Natural killer cell treated with Interleukin-12 subunit alpha and Interleukin-12 subunit beta and Interleukin-15 and Interleukin-18, amount 100 ng/mL, for 72 hours (primary cell): ENCODE results near the gene NRIP3. TPM values are rescaled to one million over a fixed set of nuclear protein-coding genes. Genes with fewer than 3 reads are reported as not detected.
"Not testable (repeated sequence)": the region's sequence is repeated elsewhere in the genome, so short reads cannot be mapped to it uniquely, and the experiment has no call there.

Source experiments
- ATAC-seq, 2 donors: fragments of 150-1000 bp; cut with Tn5 transposase in 1 of 2; sonication (Bioruptor Pico), chemical (Tn5 transposase) in 1 of 2; 2 replicates each; pipeline ENCODE4 v1.10.0; 2021
- DNase-seq: peaks from one replicate; pipeline ENCODE4 v3.0.0; 2022; ENCODE audit warnings: low spot score
- H3K27ac Mint-ChIP-seq, 2 donors: 1 replicate in 1 of 2; 2 replicates in 1 of 2; pipeline ENCODE4 v1.8.0; 2022; ENCODE audit warnings: mixed read lengths in 2 of 2, mild to moderate bottlenecking in 1 of 2, moderate library complexity in 1 of 2
- H3K27me3 Mint-ChIP-seq, 2 donors: 1 replicate in 1 of 2; 2 replicates in 1 of 2; pipeline ENCODE4 v1.8.0; 2022; ENCODE audit warnings: mixed read lengths in 2 of 2
- H3K36me3 Mint-ChIP-seq: one replicate; pipeline ENCODE4 v1.8.0; 2022; ENCODE audit warnings: mixed read lengths
- H3K4me1 Mint-ChIP-seq, 2 donors: 1 replicate in 1 of 2; 2 replicates in 1 of 2; pipeline ENCODE4 v1.8.0; 2022; ENCODE audit warnings: low read depth in 2 of 2, mixed read lengths in 2 of 2, mild to moderate bottlenecking in 1 of 2
- H3K4me3 Mint-ChIP-seq: one replicate; pipeline ENCODE4 v1.8.0; 2022; ENCODE audit warnings: mixed read lengths
- H3K9me3 Mint-ChIP-seq: 2 replicates; pipeline ENCODE4 v1.8.0; 2022; ENCODE audit warnings: mixed read lengths
- total RNA-seq, 2 donors: library from RNA; stranded (reverse); gene quantifications; one replicate each; pipeline ENCODE4 v1.2.3, GENCODE V29; 2022

Gene NRIP3
- total RNA-seq, 2 donors from 2014 or later = 1.7 to 2.7 TPM

DNA sequence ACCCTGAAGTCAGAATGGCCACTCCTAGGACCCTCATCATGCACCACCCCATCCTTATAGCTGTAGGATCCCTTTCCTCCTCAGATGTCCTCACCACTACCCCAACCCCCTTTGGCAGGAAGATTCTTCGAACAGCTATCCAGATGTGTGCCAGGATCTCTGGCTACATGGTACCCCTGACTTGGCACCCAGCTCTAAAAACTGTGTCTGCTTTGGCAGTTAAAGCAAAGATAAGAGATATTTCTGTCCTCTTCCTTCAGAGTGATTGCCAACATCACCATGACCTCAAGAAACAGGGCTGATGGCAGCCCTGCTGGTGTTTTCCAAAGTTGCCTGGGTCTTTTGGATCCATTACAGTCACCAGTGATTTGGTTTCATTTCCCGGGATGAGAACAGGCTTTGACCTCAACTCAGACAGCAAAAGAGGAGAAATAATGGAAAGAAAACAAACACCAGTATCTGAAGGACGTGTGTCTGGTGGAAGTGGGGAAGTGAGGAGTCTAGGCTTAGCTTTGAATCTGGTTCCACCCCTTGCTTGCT, 4.3 kb upstream of the NRIP3 start:
- H3K36me3 Mint-ChIP-seq = peaks cover 6% of the 10 kb centered on the region
- no peak overlapping the region for H3K4me3 Mint-ChIP-seq
- ATAC-seq (no peak), DNase-seq (no peak)
- H3K27ac Mint-ChIP-seq = no peak overlapping the region
- peaks cover 13 to 14% of the 10 kb centered on the region in 2 donors for H3K4me1 Mint-ChIP-seq
- H3K27me3 Mint-ChIP-seq = peaks cover 31 to 32% of the 10 kb centered on the region in 2 donors
- H3K9me3 Mint-ChIP-seq = no peaks in the 10 kb centered on the region

DNA sequence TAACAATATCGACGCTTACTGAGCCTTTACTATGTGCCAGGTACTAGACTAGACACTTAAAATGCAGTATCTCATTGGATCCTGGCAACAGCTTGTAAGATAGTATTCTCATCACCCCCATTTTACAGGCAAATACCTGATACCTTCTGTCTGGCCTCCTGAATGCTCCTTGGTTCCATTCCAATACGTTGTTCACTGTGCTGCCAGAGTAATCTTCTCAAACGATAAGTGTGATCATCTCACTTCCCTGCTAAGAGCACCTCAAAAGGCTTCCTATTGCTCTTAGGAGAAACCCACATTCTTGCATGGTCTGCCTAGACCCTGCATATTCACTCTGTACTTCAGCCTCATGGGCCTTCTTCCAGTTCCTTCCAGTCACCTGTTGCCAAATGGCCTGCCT, 1.3 kb upstream of the NRIP3 start:
- Mint-ChIP-seq H3K9me3 (no peaks in the 10 kb centered on the region), H3K4me1 (peaks cover 29 to 33% of the 10 kb centered on the region in 2 donors), H3K36me3 (peaks cover 6% of the 10 kb centered on the region), H3K27me3 (peaks cover 28 to 37% of the 10 kb centered on the region in 2 donors), H3K27ac (peak overlapping the region; percentile 1 to 8), H3K4me3 (peak overlapping the region; percentile 79)
- DNase-seq (no peak), ATAC-seq (no peak)

DNA sequence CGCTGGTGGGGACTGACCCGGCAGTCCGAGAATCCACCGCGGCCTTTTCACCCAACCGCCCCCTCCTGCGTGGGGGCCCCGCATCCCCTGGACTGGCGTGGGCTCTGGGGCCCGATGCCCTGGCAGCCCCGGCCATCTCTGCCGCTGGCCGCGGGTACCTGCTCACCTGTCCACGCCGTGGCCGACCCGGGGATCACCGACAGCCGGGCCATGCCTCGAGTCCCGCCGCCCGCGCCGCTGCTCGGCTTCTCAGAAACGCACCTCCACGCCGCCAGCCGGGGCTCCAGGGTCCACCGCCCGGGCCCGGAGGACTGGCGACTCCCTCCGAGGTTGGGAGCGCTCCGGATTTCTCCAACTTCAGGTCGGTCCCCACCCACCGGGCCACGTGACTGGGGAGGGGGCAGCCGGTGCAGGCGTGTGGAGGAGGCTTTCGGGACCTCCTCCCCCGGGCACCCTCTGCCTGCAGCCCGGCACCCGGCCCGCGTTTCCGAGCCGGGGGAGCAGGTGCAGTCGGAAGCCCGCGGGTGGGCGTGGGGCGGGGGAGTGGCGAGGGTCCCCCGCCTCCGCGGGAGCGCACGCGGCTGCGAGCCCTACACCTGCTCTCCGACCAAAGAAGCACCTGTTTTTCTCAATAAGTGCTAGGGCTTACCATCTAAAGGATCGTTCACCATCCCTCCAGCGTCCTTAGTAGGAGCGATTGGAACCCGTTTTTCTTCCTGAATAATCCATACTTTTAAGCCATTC, 554 bp upstream of the NRIP3 start:
- H3K9me3 Mint-ChIP-seq = no peaks in the 10 kb centered on the region
- H3K36me3 Mint-ChIP-seq = peaks cover 6% of the 10 kb centered on the region
- H3K27ac Mint-ChIP-seq = peak overlapping the region; percentile 1 to 8
- H3K4me3 Mint-ChIP-seq = peak overlapping the region; percentile 79
- H3K27me3 Mint-ChIP-seq = peaks cover 31 to 45% of the 10 kb centered on the region in 2 donors
- H3K4me1 Mint-ChIP-seq = peaks cover 29 to 33% of the 10 kb centered on the region in 2 donors
- DNase-seq (peak; percentile 65), ATAC-seq (no peak)

DNA sequence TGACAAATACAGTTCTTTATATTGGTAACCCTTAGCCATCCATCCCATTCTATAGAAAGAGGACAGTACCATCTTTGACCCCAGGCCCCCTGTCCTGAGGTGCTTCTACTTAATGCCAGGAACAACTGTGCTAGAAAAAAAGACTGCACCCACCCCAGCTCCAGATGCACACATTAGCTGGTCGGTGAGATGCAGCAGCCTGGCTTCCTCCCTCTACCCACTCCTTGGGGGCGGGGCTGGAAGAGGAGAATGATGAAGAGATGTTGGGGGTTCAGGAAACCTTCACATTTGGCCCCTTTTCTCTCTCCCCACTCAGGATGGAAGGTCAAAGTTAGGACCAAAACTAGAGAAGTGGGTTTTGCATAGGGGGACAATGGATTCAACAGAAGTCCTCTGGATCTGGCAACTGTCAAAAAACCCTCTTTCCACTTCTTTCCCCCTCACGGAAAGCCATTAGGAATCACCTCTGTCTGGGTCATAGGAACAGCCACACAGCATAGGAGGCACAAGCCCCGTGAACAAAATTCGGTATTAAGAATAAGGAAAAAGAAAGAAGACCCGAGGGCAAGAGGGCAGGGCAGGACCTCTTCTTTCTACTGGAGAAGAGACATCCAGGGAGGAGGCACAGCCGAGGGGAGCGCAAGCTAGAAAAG, 755 bp downstream of the NRIP3 start:
- Mint-ChIP-seq H3K27ac (peak overlapping the region in 1 of 2 donors; percentile 79), H3K27me3 (peaks cover 36 to 51% of the 10 kb centered on the region in 2 donors), H3K36me3 (peaks cover 6% of the 10 kb centered on the region), H3K4me1 (peaks cover 29 to 33% of the 10 kb centered on the region in 2 donors), H3K9me3 (no peaks in the 10 kb centered on the region), H3K4me3 (peak overlapping the region; percentile 91)
- ATAC-seq (no peak), DNase-seq (no peak)

DNA sequence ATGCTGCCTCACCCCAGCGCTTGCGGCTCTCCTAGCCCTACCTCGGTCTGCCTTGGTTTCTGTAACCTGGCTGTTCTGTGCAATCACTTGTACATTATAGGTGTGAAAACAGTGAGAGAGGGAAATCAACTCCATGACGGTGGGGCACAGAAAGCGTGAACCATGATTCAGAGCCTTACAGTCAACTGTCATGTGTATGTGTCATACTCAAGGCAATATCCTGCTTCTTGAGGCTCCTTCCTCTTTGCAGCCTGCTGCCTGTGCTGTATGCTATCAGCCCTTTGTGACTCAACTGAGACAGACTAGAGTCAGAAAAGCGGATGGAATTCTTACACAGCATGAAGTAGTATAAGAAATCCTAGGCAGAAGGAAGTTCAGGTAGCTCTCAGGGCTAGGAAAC, 2.1 kb downstream of the NRIP3 start:
- Mint-ChIP-seq H3K27me3 (peaks cover 30 to 44% of the 10 kb centered on the region in 2 donors), H3K9me3 (no peaks in the 10 kb centered on the region), H3K4me3 (peak overlapping the region; percentile 48), H3K4me1 (peaks cover 29 to 33% of the 10 kb centered on the region in 2 donors), H3K36me3 (peaks cover 6% of the 10 kb centered on the region), H3K27ac (peak overlapping the region; percentile 26 to 32)
- DNase-seq = no peak
- peak; percentile 82 to 91 for ATAC-seq

DNA sequence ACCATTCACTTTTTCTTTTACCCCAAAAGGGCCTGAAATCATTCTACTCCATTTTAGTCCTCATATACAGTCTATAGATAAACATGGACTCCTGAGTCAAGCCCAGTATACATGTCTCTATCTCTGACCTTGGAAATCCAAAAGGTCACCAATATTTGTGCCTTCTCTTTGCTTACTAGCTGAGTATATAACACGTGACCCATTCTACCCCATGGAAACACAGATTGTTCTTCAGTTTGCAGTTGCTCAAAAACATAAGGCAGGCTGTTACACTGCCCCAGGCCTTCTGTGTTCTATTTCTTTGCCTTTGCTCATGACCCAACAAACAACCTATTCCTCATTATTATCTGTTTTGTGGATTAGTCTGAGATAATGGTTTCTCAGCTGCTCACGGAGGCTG, 5.8 kb downstream of the NRIP3 start:
- DNase-seq (no peak), ATAC-seq (no peak)
- Mint-ChIP-seq H3K4me3 (no peak overlapping the region), H3K27ac (no peak overlapping the region), H3K36me3 (no peaks in the 10 kb centered on the region), H3K4me1 (peaks cover 15 to 18% of the 10 kb centered on the region in 2 donors), H3K9me3 (no peaks in the 10 kb centered on the region), H3K27me3 (peaks cover 16 to 31% of the 10 kb centered on the region in 2 donors)

DNA sequence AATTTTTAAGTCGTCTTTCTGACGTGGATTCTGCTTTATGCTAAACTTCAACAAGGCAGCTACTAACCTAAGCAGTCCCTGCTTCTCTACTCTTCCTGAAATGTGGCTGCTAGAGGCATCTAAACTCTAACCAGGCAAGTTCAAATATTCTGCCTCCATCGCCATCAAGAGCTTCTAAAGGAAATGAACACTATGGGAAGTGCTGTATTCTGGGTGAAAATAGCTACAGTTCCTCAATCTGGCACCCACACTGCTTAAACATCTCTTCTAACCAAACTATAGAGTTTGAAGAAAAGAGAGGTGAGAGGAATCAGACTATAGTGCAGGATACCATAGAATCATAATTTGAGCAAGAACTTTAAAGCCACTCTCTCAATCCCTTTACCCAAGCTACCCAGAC, 6.3 kb downstream of the NRIP3 start:
- ATAC-seq = no peak
- Mint-ChIP-seq H3K36me3 (no peaks in the 10 kb centered on the region), H3K27ac (no peak overlapping the region), H3K9me3 (no peaks in the 10 kb centered on the region), H3K27me3 (peaks cover 16 to 31% of the 10 kb centered on the region in 2 donors), H3K4me1 (peaks cover 12 to 14% of the 10 kb centered on the region in 2 donors), H3K4me3 (no peak overlapping the region)
- DNase-seq = no peak

DNA sequence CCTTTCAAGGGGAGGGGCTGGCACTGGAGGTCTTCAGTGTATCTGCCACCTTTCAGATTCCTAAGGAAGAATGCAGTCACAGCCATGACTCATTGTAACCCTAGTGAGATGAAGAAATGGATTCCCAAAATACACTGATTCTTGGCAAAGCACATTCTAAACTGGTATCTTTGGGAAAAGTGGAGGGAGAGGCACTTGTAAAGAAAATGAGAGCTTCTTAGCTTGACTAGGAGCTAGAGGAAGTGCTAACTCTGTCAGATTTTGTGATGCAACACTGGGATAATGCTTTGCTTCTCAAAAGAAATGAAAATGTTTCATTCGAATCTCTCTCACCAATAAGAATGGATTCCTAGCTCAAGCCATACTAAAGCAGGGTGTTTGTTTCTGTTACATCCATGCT, 14.3 kb downstream of the NRIP3 start:
- Mint-ChIP-seq H3K27ac (no peak overlapping the region), H3K36me3 (no peaks in the 10 kb centered on the region), H3K4me1 (no peaks in the 10 kb centered on the region), H3K4me3 (no peak overlapping the region), H3K9me3 (no peaks in the 10 kb centered on the region), H3K27me3 (peaks cover 4 to 10% of the 10 kb centered on the region in 2 donors)
- no peak for ATAC-seq
- no peak for DNase-seq

DNA sequence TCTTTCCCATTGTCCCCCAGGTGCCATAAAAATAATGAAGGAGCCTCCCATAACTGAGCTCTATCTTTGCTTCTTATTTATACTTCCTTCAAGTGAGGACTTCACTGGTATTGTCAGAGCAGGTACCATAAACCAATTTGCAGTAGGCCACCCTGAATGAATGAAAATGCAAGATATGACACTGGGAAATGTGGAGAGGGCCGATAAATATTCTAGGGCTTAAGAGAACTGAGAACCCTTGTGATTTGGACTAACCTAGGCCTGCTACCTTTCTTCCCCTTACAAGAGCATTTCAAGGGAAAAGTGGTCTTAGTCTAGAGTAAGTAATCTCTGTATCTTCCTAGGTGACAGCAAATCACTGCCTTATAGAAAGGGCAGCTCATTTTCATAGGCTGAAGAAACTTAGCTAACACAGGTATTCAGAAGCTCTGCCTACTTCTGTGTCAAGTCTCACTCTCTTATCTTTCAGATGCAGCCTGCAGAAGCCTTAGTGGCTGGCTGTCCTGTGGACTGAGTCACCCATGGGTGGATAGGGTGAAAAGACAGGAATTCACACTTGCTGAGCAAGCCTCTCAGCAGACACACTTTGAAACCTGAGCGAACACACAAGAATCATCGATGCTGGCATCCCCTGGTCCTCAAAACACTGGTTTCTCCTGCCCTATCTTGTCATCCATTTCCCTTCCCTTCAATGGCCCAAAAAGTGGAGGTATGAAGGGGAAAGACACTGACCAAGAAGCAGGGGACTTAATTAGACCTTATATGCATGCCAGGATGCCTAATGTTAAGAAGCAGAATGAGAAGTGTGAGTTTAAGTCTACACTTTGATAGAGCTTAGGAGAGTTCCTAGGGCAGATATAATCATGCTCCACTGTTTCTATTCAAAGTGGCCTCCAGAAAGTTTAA, 15.2 kb downstream of the NRIP3 start:
- Mint-ChIP-seq H3K27ac (no peak overlapping the region), H3K4me3 (no peak overlapping the region), H3K4me1 (peaks cover 0 to 2% of the 10 kb centered on the region in 2 donors), H3K9me3 (no peaks in the 10 kb centered on the region), H3K36me3 (no peaks in the 10 kb centered on the region), H3K27me3 (peaks cover 4 to 10% of the 10 kb centered on the region in 2 donors)
- DNase-seq = no peak
- peak; percentile 59 to 64 for ATAC-seq

DNA sequence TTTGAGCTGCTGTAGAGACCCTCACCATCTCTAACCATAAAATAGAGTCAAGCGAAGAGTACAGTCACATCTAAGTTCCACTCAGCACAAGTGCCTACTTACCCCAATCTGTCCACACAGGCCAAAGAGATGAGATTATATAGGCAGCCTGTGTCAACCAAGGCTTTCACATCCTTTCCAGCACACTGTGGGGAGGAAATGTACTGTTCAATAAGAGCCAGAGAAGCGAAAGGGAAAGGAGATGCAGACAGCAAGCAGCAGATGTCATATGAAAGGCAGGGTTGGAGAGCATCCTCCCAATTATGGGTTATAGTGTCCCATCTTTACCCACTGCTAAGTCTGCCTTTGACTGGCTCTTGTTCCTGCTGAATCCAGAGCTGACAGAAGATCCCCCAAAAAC, 16.4 kb downstream of the NRIP3 start:
- Mint-ChIP-seq H3K4me3 (no peak overlapping the region), H3K9me3 (no peaks in the 10 kb centered on the region), H3K27me3 (peaks cover 4 to 10% of the 10 kb centered on the region in 2 donors), H3K27ac (no peak overlapping the region), H3K36me3 (no peaks in the 10 kb centered on the region), H3K4me1 (peaks cover 0 to 2% of the 10 kb centered on the region in 2 donors)
- no peak for DNase-seq
- peak in 1 of 2 donors; percentile 49 for ATAC-seq

DNA sequence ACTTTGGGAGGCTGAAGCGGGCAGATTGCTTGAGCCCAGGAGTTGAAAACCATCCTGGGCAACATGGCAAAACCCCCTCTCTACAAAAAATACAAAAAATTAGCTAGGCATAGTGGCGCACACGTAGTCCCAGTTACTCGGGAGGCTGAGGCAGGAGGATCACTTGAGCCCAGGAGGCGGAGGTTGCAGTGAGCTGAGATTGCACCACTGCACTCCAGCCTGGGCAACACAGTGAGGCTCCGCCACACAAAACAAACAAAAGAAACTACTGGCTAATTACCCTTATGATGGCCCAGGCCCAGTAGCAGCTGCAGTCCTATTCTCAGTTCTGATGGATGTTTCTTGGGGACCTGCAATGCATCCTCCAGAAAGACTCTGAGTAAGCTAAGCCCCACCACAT, 17.0 kb downstream of the NRIP3 start:
- DNase-seq, H3K4me1 Mint-ChIP-seq, H3K27ac Mint-ChIP-seq, H3K4me3 Mint-ChIP-seq, H3K36me3 Mint-ChIP-seq, H3K9me3 Mint-ChIP-seq, H3K27me3 Mint-ChIP-seq, ATAC-seq: not testable (repeated sequence)

DNA sequence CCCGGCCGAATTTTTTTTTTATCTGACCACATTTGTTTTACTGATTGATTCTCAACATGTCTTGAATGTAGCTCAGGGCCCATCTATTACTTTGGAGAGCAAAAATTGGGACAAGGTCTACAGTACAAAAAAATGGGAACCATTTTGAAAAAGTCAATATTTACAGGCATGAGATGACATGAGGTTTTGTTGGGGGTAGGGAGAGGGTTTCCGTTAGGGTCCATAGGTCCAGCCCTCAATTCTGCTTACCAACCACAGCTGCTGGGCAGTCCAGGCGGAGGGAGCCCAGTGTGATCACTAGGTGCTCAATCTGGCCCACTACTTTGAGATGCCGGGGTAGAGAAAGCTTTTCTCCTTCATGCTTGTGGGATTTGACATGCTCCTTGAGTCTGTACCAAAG, 18.3 kb downstream of the NRIP3 start:
- ATAC-seq (no peak), DNase-seq (no peak)
- Mint-ChIP-seq H3K4me1 (peaks cover 0 to 2% of the 10 kb centered on the region in 2 donors), H3K9me3 (no peaks in the 10 kb centered on the region), H3K27me3 (no peaks in the 10 kb centered on the region), H3K36me3 (no peaks in the 10 kb centered on the region), H3K4me3 (no peak overlapping the region), H3K27ac (no peak overlapping the region)

DNA sequence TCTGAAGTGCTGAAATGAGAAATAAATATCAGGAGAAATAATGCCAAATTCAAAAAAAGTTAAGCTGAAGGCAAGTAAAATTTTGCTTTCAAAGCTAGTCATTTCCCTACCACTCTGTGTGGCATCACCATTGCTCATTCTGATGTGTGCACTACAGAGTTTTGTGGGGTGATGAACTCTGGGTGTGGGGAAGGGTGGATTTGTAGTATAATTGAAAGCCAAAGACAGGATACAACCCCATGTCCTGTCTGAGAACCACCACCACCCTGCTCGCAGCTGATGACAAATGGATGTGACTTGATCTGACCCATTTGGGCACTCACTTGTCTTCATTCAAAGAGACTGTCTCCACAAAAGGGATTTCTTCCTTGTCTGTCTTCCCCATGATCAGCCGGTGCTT, 20.2 kb downstream of the NRIP3 start:
- no peak for DNase-seq

More for the DNA sequence above, 20.2 kb downstream of the NRIP3 start:
- H3K4me1 Mint-ChIP-seq = peaks cover 0 to 2% of the 10 kb centered on the region in 2 donors
- H3K4me3 Mint-ChIP-seq = no peak overlapping the region
- no peaks in the 10 kb centered on the region for H3K27me3 Mint-ChIP-seq
- no peak overlapping the region for H3K27ac Mint-ChIP-seq
- no peaks in the 10 kb centered on the region for H3K9me3 Mint-ChIP-seq
- H3K36me3 Mint-ChIP-seq = no peaks in the 10 kb centered on the region
- peak in 1 of 2 donors; percentile 77 for ATAC-seq
